GM18511 (cell line): ENCODE results near the gene HOXC13.

ENCODE experiments used
- ATAC-seq: cut with Tn5 transposase; IDR thresholded peaks from one replicate; pipeline ENCODE4 v1.9.1; 2021; ENCODE audit warnings: mild to moderate bottlenecking, moderate library complexity; ENCODE audit not compliant: unreplicated experiment

Gene HOXC13

DNA sequence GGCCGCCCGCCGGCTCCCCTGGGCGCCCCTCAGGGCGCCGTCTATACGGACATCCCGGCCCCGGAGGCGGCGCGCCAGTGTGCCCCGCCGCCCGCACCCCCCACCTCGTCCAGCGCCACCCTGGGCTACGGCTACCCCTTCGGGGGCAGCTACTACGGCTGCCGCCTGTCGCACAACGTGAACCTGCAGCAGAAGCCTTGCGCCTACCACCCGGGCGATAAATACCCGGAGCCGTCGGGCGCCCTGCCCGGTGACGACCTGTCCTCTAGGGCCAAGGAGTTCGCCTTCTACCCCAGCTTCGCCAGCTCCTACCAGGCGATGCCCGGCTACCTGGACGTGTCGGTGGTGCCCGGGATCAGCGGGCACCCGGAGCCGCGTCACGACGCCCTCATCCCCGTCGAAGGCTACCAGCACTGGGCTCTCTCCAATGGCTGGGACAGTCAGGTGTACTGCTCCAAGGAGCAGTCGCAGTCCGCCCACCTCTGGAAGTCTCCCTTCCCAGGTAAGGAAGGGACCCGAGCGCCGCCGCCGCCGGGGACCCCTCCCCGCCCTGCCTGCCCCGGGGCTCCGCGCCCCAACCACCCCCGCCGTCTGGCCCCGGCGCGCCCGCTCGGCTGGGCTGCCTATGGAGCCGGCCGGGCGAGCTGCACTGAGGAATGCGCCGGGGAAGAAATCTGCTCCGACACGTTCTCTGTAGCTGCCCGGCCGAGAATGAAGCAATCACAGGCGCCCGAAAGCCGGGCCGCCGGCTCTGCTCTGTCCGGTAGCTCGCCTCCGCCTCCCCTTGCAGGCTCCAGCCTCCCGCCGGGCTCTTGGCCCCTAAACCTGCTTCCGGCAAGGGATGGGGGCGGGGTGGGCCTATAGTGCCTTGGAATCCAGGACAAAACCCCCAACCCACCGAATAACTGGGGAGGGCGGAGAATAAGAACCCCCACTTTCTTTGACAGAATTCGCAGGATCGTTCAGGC lies 794 bp downstream of the HOXC13 start:
- ATAC-seq, result no peak

DNA sequence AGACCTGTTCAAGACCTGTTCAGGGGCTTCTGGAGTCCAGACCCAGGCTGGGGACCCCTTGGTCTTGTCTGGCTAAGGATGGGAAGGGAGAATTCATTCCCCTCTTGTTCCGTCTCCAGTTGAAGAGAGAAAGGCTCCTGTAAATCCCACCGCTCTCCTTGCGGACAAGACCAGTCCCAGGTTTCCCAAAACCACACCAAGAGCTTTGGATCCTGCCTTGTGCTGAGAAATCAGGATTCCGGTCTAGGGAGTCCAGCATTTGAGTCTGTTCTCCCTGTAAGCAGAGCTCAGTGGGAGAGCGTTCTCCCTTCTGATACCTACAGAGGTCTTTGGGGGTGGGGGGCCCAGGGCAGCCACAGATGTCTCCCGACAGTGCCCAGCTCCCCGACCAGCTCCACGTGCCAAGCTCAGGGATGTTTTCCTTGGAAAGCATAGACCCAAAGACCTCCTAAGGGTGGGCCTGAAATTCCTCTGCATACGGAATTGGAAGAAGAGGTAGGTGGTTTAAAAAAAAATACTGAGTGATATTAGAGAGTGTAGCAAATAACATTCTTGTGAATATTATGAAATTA lies 1.9 kb downstream of the HOXC13 start:
- no peak for ATAC-seq

DNA sequence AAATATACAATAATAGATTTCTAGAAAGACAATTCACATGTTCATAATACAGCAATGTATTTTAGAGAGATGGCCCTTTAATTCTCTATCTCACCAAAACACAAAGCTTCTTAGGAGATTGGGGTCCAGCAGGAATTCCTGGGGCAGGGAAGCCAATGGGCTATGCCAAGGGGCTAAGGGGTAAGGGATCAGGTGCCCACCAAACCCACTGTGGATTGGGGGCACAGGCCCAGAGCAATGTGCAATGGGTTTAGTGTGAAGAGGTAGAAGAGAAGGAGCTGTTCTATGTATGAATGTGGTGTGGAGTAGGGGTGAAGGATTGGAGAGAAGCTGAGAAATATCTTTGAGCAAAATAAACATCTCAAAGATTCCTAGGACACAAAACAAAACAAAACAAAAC lies 2.6 kb downstream of the HOXC13 start:
- no peak for ATAC-seq

DNA sequence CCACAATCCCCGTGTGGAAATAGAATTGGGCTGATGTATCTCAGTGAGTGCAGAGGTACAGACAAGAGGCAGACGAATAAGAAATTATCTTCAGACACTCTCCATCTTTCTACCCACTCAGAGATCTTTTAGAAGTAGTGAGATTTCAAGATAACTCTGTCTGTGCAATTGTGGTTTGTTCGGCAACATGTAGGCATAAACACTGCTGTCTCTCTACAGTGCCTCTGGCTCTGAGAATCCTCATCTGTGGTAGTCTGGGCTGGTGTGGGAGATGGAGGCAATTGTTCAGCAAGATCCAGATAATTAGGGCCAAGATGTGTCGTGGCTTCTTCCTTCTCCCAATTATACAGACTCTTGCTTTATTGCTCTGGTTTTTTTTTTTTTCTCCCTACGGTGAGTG lies 3.1 kb downstream of the HOXC13 start:
- no peak for ATAC-seq

DNA sequence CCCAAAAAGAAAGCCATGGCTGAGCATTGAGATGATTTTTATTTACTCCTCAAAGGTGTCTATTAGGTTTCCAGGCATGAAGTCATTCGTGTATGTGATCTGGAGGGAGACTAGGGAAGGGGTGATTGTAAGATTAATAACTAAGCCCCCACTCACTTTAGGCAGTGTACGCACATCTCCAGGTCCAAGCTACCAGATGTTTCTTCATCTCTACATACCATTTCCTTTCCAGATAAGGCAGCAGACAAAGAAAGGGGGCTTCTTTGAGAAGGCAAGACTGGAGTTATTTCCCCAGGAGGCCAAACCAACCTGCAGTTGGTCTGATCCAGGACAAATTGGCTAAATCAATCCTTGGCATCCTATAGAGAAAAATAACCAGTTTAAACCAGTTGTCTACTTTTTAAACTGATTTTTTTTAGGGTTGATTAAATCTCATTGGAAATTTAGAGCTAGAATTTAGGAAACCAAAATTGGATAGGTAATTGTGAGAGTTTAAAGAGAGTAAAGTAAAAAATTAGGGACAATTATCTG lies 3.9 kb downstream of the HOXC13 start:
- ATAC-seq, result no peak

DNA sequence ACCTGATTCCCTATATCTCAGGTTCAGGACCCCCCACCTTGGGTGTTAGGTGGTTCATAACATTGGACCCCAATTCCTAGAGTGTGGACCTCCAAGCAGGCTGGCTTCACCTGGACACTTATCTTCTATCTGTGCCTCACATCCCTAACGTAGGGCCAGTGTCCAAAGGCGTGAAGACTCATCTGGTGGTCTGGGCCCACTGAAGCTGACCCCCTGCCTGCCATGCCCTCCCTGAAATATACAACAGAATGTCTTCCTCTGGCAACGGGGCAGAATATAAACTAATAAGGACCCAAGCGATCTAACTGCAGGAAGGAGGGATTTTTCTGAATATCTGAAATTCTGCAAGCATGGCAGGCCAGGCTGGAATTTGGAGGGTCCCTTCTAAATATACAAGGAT lies 5.6 kb downstream of the HOXC13 start:
- ATAC-seq, result no peak

DNA sequence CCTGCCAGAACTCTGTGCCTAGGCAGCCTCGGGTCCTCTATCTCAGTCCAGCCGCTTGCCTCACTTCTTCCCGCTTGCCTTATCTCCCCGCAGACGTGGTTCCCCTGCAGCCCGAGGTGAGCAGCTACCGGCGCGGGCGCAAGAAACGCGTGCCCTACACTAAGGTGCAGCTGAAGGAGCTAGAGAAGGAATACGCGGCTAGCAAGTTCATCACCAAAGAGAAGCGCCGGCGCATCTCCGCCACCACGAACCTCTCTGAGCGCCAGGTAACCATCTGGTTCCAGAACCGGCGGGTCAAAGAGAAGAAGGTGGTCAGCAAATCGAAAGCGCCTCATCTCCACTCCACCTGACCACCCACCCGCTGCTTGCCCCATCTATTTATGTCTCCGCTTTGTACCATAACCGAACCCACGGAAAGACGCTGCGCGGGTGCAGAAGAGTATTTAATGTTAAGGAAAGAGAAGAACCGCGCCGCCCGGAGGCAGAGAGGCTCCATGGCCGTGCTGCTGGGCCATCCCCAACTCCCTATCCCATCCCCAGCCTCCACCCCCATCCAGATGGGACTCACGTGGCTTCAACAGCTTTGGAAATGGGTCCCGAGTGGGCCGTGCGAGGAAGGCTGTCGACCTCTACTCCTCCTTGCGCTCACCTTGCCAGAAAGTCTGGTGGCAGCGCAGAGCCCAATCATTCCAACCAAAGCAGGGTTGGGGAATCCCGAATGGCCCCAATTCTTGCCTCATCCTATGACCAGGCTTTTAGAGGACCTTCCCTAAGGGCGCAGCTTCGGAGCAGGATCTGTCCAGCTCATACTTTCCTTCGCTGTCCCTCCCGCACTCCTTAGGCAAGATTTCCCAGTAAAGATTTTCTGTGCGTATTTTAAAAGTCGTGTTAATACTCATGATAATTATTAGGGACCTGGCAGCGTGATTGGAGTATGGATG lies 6.5 kb downstream of the HOXC13 start:
- no peak for ATAC-seq

DNA sequence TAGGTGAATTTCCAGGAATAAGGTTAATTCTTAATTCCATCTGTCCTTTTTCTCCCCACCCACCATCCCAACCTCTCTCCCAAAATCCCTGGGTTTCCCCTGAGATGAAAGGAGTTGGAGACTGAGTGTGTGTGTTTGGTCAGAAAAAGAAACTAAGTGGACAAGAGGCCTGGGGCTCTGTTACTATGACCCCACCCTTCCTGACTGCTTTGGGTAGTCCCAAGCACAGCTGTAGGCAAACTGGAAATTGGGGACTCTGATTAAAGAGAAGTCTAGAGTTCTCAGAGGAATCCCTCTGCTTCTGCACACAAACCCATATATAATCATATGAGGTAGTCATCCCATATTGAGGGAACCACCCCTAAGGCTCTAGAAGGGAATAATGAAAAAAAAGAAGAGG lies 9.1 kb downstream of the HOXC13 start:
- ATAC-seq, result no peak

DNA sequence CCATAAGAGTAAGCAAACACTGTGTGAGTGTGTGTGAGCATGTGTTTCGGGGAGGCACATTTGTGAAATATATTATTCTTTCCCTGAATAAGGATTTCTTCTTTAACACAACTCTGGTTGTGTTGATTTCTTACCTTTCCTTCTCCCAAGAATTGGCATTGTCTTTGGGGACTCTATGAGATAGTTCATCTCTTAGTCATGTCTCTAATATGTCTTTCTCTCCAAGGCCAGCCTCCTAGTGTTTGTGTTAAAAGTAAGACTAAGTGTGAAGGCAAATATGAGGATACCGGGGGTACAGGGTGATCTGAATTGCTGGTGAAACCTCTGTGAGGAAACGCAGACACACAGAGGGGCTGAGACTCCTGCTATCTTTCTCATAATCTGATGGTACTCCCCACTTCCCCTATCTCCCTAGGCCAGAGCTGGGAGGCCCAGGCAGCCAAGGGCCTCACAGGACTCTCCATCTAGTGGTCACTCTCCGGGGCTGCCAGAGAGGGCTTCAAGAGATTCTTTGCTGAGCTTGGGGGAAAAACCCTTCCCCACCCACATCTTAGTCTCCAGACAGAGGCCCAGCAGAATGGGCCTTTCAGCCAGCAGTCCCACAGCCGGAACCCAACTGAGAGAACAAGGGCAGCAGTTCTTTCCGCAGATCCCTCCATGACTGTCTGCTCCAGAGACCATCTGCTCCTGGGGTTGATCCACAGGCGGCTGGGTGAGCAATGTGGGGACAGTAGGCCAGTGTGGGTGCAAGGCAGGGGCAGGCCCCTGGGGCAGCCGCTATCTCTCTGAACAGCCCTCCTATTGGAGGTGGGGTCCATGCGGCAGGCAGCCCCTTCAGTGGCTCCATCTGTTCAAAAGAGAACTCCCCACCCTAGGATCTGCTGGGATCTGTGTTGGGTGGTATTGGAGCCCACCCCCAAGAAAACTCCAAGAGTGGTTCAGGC lies 10.3 kb downstream of the HOXC13 start:
- ATAC-seq, result no peak

DNA sequence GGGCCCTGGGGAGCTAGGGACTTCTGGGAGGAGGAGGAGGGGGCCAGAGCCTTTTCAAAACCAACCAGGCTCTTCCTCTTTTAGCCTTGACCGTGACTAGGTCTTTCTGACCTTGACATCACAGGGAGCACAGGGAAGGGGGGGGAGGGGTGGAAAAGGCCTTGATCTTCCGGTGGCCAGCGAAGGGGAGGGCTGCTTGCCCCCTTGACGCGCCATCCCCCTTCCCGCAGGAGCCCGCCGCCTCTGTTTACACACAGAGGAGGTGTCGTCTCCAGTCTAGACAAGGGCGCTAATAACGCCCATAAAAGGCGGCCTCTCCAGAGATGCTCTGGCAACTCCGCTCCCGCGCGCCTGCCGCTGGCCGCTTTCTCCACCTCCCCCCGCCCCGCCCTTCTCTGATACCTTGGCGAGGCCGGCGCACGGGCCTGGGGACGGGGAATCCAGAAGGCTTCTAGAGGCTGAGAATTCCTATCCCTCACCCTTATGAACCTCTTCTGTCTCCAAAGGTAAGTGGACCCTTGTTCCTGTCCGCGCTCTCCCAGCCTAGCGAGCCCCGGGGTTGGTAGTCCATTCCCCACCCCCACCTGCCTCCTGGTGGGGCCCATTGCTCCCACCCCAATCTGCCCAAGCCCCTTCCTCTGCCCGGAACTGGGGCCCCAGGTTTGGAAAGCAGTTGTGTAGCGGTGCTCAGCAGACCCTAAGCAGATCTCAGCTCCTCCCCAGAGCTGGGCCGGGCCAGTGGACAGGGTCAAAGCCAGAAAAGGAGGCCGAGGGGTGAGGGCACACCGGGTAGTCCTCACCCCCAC lies 11.2 kb downstream of the HOXC13 start:
- ATAC-seq, result no peak

DNA sequence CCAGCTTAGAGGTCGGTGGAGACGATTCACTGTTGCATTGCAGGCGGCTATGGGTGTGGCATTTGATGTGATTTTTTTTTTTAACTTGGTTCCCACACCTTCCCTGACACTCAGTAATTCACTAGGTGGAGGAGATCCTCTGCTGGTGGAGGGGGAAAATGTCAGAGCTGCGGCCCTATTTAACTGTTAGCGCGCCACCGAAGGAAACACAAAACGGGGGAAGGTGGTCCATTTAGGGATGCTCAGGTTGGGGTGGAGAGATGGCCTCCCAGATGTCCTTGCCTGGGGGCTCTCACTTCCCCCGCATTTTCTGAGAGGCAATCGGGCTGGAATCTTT lies 11.8 kb downstream of the HOXC13 start:
- no peak for ATAC-seq

DNA sequence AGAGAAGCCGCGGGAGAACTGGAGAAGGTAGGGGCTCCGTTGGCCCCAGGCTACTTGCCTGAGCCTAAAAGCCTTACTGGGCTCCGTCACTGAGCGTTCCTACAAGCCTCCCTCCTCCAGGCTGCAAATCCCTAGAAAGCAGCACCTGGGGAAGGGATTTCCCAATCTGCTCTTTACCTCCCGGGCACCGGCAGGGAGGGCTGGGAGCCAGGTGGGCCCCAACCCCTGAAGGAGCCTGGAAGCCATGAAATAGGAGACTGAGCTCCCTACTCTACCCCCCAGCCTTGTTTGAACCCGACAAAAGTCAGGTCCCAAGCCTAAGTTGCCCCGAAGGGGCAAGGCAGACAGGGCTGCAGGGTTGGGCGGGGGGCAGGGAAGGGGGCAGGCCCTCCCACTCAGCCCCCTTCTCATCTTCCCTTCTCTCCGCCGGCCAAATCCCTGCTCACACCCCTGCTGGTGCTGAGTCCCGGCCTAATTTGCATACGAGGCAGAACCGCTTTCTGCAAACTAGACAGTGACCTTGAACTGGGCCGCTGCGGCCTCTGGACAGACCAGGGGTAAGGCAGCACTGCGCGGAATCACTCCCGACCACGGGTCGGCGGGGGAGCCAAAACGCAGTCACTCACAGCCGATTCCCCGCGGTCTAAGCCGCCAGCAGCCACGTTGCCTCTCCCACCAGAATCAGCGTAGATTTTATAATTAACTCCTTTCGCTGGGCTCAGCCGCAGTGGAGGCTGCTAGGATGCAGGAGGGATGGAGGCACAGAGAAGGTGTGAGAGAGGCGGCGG lies 12.4 kb downstream of the HOXC13 start:
- ATAC-seq, result no peak

DNA sequence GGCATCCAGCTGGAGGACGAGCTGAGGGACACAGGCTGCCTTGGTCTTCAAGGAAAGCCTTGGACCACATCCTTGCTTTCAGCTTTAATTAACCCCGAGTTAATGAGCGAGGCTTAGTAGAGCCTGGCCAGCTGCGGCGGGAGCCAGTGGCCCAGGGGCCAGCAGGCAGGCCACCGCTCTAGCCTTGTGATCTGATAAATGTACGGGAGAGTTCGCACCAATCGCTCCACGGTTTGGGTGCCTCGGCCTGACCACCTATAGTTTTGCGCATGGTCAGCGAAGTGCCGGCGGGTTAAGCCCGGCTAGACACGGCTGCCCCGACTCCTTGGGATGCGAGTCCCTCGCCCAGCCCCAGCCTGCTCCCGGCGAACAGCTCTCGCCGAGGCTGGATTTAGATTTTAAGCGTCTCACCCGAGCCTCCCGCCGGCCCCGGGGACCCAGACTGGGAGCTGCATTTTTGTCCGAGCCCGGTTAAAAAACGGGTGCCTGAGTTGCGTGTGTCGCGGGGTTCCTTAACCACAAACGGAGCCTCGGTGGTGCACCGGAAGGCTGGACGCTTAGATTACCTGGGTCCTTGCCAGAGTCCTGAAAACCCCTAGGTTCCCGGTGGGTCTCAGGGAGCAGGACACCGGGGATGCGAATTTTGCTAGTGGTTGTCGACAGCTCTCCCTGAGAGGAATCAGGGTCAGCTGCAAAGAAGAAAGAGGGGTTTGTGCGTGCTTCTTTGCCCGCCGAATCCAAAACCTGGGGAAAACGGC lies 13.1 kb downstream of the HOXC13 start:
- ATAC-seq, result no peak

DNA sequence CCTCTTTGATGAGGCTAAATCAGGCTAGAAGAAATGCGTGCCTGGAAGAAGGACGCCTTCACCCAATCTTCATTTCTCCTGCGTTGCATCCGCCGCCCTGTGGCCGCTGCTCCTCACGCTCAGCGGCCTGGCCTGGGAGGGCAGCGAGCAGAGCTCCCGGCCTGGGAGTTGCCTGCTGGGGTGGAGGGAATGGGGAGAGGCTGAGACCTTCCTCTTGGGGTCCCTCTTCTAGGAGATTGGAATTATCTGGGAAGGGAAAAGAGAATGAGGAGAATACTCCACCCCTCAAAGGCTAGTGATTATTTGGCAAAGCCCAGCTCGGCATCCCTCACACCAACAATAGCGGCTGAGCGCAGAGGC lies 13.7 kb downstream of the HOXC13 start:
- no peak for ATAC-seq

DNA sequence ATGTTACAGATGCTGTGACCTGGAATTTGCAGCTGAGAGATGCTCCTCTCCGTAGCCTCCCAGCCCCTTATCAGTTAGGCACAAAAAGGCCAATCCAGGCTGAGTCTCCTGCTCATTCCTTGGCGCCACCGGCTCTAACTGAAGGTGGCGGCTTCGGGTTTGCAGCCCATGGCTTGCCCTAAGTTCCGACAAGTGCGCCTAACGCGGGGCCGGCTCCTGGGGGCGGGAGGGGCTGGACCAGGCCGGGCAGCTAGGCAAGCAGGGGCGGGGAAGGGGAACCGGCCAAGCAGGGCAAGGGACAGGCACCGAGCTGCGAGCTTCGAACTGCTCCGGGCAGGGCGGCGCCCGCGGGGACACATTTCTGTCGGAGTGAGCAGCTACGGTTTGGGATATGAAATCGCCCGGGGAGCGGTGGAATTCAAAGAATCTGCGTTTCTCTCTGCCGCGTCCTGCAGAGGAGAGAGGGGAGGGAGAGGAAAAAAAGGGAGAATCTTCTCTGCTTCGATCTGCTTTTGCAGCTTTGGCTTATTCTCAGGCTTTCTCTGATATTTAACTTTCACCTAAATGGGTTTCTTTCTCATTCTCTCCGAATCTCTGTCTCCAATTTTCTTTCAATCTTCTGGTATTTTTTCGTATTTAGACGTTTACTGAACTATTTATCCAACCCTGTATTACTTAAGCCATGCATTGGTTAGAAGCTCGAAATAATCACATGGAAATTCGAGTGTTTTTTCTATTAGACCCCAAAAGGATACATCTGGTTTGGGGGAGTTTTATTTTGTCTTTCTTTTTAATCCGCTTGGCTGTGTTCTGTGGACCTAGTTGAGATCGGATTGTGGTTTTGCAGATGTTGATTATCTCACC lies 14.5 kb downstream of the HOXC13 start:
- ATAC-seq, result no peak

DNA sequence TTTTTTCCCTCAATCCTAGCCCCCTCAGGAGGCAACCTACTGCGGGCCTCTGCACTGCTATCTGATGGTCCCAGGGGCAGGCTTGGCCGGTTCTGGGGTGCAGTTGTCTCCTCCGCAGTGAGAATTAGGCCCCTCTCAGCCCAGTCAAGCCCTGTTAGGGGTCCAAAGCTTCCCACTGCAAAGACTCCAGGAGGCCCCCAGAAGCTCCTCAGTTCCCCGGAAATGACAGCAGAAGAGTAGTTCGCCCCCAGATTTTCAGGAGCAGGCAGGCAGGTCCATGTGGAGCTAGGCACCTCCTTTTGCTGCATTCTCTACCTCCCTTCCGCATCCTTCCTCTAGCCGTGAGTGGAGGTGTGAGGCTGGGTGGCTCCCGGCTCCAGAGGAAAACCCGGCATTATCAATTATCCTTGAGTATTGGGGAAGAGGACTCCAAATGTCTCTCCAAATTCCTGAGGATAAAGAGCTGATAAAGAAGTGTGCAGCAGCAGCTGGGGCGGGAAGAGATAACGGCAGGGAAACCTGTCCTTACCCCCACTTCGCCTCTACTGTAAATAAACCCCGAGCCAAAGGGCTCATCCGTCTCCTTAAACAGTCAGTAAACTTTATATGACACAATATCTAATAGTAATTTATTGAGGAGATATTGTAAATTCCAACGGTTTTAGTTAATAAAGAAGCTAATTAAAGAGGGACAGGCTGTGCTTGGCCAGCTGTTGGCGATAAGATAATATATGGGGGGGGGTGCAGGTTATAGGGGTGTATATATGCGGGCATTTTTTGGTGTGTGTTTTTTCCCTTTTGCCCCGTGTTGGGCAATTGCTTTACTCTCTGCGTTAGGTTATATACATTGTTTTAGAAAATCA lies 15.4 kb downstream of the HOXC13 start:
- ATAC-seq, result no peak
